Measurements from ENCODE around the gene DHRS7B.

The DHRS7B gene

DNA sequence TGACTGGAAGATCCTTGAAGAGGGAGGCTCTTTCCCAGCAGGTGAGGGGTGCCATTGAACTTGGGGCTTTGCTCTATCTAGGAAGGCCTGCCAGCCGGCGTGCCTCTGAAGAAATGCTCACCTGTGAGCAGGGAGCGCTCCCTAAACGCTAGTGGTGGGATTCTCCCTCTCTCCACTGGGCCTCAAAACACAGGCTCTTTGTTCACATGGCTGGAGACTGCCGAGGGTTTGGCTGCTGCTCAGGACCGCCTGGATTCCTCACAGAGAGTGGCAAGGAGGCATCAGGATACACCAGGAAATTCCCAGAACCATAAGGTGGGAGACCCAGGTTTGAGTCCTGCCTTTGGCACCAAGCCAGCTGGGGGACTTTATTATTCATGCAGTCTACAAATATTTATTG is 104.8 kb downstream of the DHRS7B start:
- no peak for DNase-seq (ENCODE audit: low read depth)
- TF ChIP-seq, protein P1, sequence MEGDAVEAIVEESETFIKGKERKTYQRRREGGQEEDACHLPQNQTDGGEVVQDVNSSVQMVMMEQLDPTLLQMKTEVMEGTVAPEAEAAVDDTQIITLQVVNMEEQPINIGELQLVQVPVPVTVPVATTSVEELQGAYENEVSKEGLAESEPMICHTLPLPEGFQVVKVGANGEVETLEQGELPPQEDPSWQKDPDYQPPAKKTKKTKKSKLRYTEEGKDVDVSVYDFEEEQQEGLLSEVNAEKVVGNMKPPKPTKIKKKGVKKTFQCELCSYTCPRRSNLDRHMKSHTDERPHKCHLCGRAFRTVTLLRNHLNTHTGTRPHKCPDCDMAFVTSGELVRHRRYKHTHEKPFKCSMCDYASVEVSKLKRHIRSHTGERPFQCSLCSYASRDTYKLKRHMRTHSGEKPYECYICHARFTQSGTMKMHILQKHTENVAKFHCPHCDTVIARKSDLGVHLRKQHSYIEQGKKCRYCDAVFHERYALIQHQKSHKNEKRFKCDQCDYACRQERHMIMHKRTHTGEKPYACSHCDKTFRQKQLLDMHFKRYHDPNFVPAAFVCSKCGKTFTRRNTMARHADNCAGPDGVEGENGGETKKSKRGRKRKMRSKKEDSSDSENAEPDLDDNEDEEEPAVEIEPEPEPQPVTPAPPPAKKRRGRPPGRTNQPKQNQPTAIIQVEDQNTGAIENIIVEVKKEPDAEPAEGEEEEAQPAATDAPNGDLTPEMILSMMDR (IDR thresholded peaks at IDR 0.05; ENCODE audit: low read depth, low read length) = no peak
- H3K4me3 ChIP-seq (ENCODE audit: low read depth, low read length) = no peak overlapping the region

GRCh38 chr17:21232033-21232749 is 105.4 kb downstream of the DHRS7B start:
- TF ChIP-seq MYC (IDR thresholded peaks at IDR 0.05; ENCODE audit: low read depth, low read length) (no peak), POLR2A (IDR thresholded peaks at IDR 0.05; ENCODE audit: extremely low read depth, insufficient read length) (no peak), MAX (IDR thresholded peaks at IDR 0.05; ENCODE audit: low read depth, low read length) (no peak)
- TF ChIP-seq, protein P1 (IDR thresholded peaks at IDR 0.05; ENCODE audit: low read depth, low read length) = no peak
- H3K4me3 ChIP-seq (ENCODE audit: low read depth, low read length) = no peak overlapping the region
- DNase-seq (ENCODE audit: low read depth) = no peak

- no peak for DNase-seq (ENCODE audit: low read depth)
- H3K4me3 ChIP-seq (ENCODE audit: low read depth, low read length) = no peak overlapping the region
- TF ChIP-seq POLR2A (IDR thresholded peaks at IDR 0.05; ENCODE audit: extremely low read depth, insufficient read length) = no peak
- TF ChIP-seq MYC (IDR thresholded peaks at IDR 0.05; ENCODE audit: low read depth, low read length) = no peak
- no peak for TF ChIP-seq MAX (IDR thresholded peaks at IDR 0.05; ENCODE audit: low read depth, low read length)
- TF ChIP-seq, protein P1 (IDR thresholded peaks at IDR 0.05; ENCODE audit: low read depth, low read length) = no peak
Measured at GRCh38 chr17:21233581-21234347, 107.0 kb downstream of the DHRS7B start.

- no peak overlapping the region for H3K4me3 ChIP-seq (ENCODE audit: low read depth, low read length)
- TF ChIP-seq, protein P1 (IDR thresholded peaks at IDR 0.05; ENCODE audit: low read depth, low read length) = no peak
- TF ChIP-seq MYC (IDR thresholded peaks at IDR 0.05; ENCODE audit: low read depth, low read length) = no peak
- TF ChIP-seq POLR2A (IDR thresholded peaks at IDR 0.05; ENCODE audit: extremely low read depth, insufficient read length) = no peak
- no peak for TF ChIP-seq MAX (IDR thresholded peaks at IDR 0.05; ENCODE audit: low read depth, low read length)
- no peak for DNase-seq (ENCODE audit: low read depth)
Measured at GRCh38 chr17:21235921-21236320, 109.2 kb downstream of the DHRS7B start.

GRCh38 chr17:21239680-21240368 is 113.1 kb downstream of the DHRS7B start:
- no peak for TF ChIP-seq MYC (IDR thresholded peaks at IDR 0.05; ENCODE audit: low read depth, low read length)
- TF ChIP-seq, protein P1 (IDR thresholded peaks at IDR 0.05; ENCODE audit: low read depth, low read length) = peak; percentile 46
- no peak for TF ChIP-seq MAX (IDR thresholded peaks at IDR 0.05; ENCODE audit: low read depth, low read length)
- H3K4me3 ChIP-seq (ENCODE audit: low read depth, low read length) = no peak overlapping the region
- peak; percentile 43 for DNase-seq (ENCODE audit: low read depth)
